Nephron (organoid): ENCODE data around the gene DENND1A.
A peak's percentile ranks its signal among the peaks of the same experiment; 100 is the strongest.

Source experiments
- H3K27ac Mint-ChIP-seq, 3 experiments: 2 replicates each; pipeline ENCODE4 v1.8.0; 2020; ENCODE audit warnings: mixed read lengths in 3 of 3, mild to moderate bottlenecking in 2 of 3, moderate library complexity in 1 of 3
- H3K27me3 Mint-ChIP-seq: 2 replicates; pipeline ENCODE4 v1.8.0; 2021; ENCODE audit warnings: low read depth, mild to moderate bottlenecking, moderate library complexity, mixed read lengths
- H3K36me3 Mint-ChIP-seq: 2 replicates; pipeline ENCODE4 v1.8.0; 2020; ENCODE audit warnings: low read depth, mixed read lengths
- H3K4me1 Mint-ChIP-seq: 2 replicates; pipeline ENCODE4 v1.8.0; 2020; ENCODE audit warnings: mixed read lengths
- H3K4me3 Mint-ChIP-seq, 3 experiments: 2 replicates each; pipeline ENCODE4 v1.8.0; 2020; ENCODE audit warnings: mild to moderate bottlenecking in 3 of 3, mixed read lengths in 3 of 3, moderate library complexity in 2 of 3
- H3K9me3 Mint-ChIP-seq: 2 replicates; pipeline ENCODE4 v1.8.0; 2020; ENCODE audit warnings: mixed read lengths
- CTCF ChIP-seq, 3 experiments: fragments of 200-600 bp; sonication (generic); IDR thresholded peaks; one replicate each; pipeline ENCODE4 v1.5.0; 2021; ENCODE audit warnings: antibody characterized with exemption in 3 of 3; ENCODE audit not compliant: unreplicated experiment in 3 of 3

Gene DENND1A

GRCh38 chr9:123687246-123687751 is 242.6 kb downstream of the DENND1A start:
- Mint-ChIP-seq H3K27me3 (peaks cover 16% of the 10 kb centered on the region), H3K9me3 (peaks cover 7% of the 10 kb centered on the region), H3K27ac (peak overlapping the region; percentile 70 to 87 (median 77))

GRCh38 chr9:123686829-123687192 is 243.1 kb downstream of the DENND1A start:
- Mint-ChIP-seq H3K36me3 (peaks cover 18% of the 10 kb centered on the region), H3K27me3 (peaks cover 19% of the 10 kb centered on the region), H3K4me3 (peak overlapping the region in 2 of 3 experiments; percentile 21 to 24), H3K4me1 (peaks cover 33% of the 10 kb centered on the region), H3K27ac (peak overlapping the region; percentile 70 to 87 (median 77)), H3K9me3 (peaks cover 7% of the 10 kb centered on the region)
- no peak for TF ChIP-seq CTCF (IDR thresholded peaks at IDR 0.05; ENCODE audit: unreplicated experiment in 3 of 3)

More at GRCh38 chr9:123687246-123687751, 242.6 kb downstream of the DENND1A start:
- no peak for TF ChIP-seq CTCF (IDR thresholded peaks at IDR 0.05; ENCODE audit: unreplicated experiment in 3 of 3)
- H3K4me3 Mint-ChIP-seq = peak overlapping the region in 2 of 3 experiments; percentile 21 to 24
- peaks cover 33% of the 10 kb centered on the region for H3K4me1 Mint-ChIP-seq
- peaks cover 16% of the 10 kb centered on the region for H3K36me3 Mint-ChIP-seq

GRCh38 chr9:123686131-123686828 is 243.6 kb downstream of the DENND1A start:
- H3K27ac Mint-ChIP-seq = peak overlapping the region; percentile 35 to 87 (median 77)
- no peak overlapping the region for H3K4me3 Mint-ChIP-seq
- peaks cover 21% of the 10 kb centered on the region for H3K36me3 Mint-ChIP-seq
- peaks cover 19% of the 10 kb centered on the region for H3K27me3 Mint-ChIP-seq
- no peak for TF ChIP-seq CTCF (IDR thresholded peaks at IDR 0.05; ENCODE audit: unreplicated experiment in 3 of 3)
- H3K9me3 Mint-ChIP-seq = peaks cover 9% of the 10 kb centered on the region
- H3K4me1 Mint-ChIP-seq = peaks cover 33% of the 10 kb centered on the region

- H3K36me3 Mint-ChIP-seq = peaks cover 25% of the 10 kb centered on the region
- peaks cover 22% of the 10 kb centered on the region for H3K27me3 Mint-ChIP-seq
- peaks cover 33% of the 10 kb centered on the region for H3K4me1 Mint-ChIP-seq
Measured at GRCh38 chr9:123685489-123686083, 244.3 kb downstream of the DENND1A start.

GRCh38 chr9:123684393-123685149 is 245.4 kb downstream of the DENND1A start:
- Mint-ChIP-seq H3K4me3 (no peak overlapping the region), H3K27ac (no peak overlapping the region), H3K4me1 (peaks cover 36% of the 10 kb centered on the region), H3K36me3 (peaks cover 30% of the 10 kb centered on the region), H3K27me3 (peaks cover 20% of the 10 kb centered on the region), H3K9me3 (peaks cover 10% of the 10 kb centered on the region)
- no peak for TF ChIP-seq CTCF (IDR thresholded peaks at IDR 0.05; ENCODE audit: unreplicated experiment in 3 of 3)

More at GRCh38 chr9:123685489-123686083, 244.3 kb downstream of the DENND1A start:
- no peak for TF ChIP-seq CTCF (IDR thresholded peaks at IDR 0.05; ENCODE audit: unreplicated experiment in 3 of 3)
- peaks cover 10% of the 10 kb centered on the region for H3K9me3 Mint-ChIP-seq
- no peak overlapping the region for H3K4me3 Mint-ChIP-seq
- H3K27ac Mint-ChIP-seq = peak overlapping the region in 2 of 3 experiments; percentile 77 to 87
